Sigmoid colon (tissue), 4 donors: ENCODE results near the gene TMEM259.

Experiments used
- CTCF ChIP-seq, 4 experiments: fragments of 450-650 bp in 3 of 4; fragments of 200-600 bp in 1 of 4; IDR thresholded peaks; one replicate each; pipeline ENCODE4 v1.5.1; 2016 to 2019; ENCODE audit warnings: antibody characterized with exemption in 4 of 4, mild to moderate bottlenecking in 3 of 4, moderate library complexity in 2 of 4
- POLR2AphosphoS5 ChIP-seq, 4 donors: sonication (generic); formaldehyde crosslinking; IDR thresholded peaks; one replicate each; pipeline ENCODE4 v1.6.1; 2017; ENCODE audit warnings: antibody characterized with exemption in 4 of 4

- TF ChIP-seq CTCF (IDR thresholded peaks at IDR 0.05) (no peak), POLR2AphosphoS5 (IDR thresholded peaks at IDR 0.05) (no peak)
These were observed 41.6 kb downstream of the TMEM259 start for GRCh38 chr19:979318-979741.
